K562 (cell line): ENCODE results near the gene PSORS1C2.

Source experiments
- CHD2 ChIP-seq: IDR thresholded peaks from 2 replicates; pipeline ENCODE4 v1.6.1; 2011; ENCODE audit warnings: low read depth, low read length
- CHD4 ChIP-seq: fragments of 200-600 bp; sonication (generic); IDR thresholded peaks from 3 replicates; pipeline ENCODE4 v1.6.1; 2012; ENCODE audit warnings: low read depth, mild to moderate bottlenecking, mixed read lengths, low read length, inconsistent platforms; ENCODE audit not compliant: insufficient read depth, insufficient replicate concordance, poor library complexity, severe bottlenecking
- HDAC3 ChIP-seq: fragments of 450-650 bp; IDR thresholded peaks from 2 replicates; pipeline ENCODE4 v1.6.1; 2018; ENCODE audit warnings: borderline replicate concordance, mild to moderate bottlenecking, moderate library complexity; ENCODE audit not compliant: partially characterized antibody
- RAD21 ChIP-seq, 2 experiments: fragments of 250-450 bp in 1 of 2; fragments of 450-650 bp in 1 of 2; sonication (Bioruptor Pico) in 1 of 2; formaldehyde crosslinking in 1 of 2; IDR thresholded peaks in 1 of 2; conservative IDR thresholded peaks in 1 of 2; 2 replicates each; pipeline versions ENCODE4 v1.4.0 to v1.8.0; 2020 to 2022; ENCODE audit warnings: mild to moderate bottlenecking in 2 of 2, moderate library complexity in 1 of 2
- TRIM28 ChIP-seq: fragments of 450-650 bp; IDR thresholded peaks from 2 replicates; pipeline ENCODE4 v1.6.1; 2017
- TF ChIP-seq, protein P1 (sequence below), 3 experiments: IDR thresholded peaks in 2 of 3; conservative IDR thresholded peaks in 1 of 3; 2 replicates each; pipeline ENCODE4 v1.5.1; 2011 to 2012; ENCODE audit warnings: low read length in 3 of 3, mild to moderate bottlenecking in 3 of 3, control low read depth in 2 of 3, improper control_type of control experiment in 1 of 3, inconsistent platforms in 1 of 3, low read depth in 1 of 3, mixed read lengths in 1 of 3, moderate library complexity in 1 of 3; ENCODE audit not compliant: insufficient read depth in 2 of 3
- TF ChIP-seq, protein P2 (sequence below), 2 experiments: fragments of 450-650 bp; formaldehyde crosslinking in 1 of 2; IDR thresholded peaks; 2 replicates each; pipeline versions ENCODE4 v1.4.0 to v1.6.1; 2014 to 2020; ENCODE audit warnings: mild to moderate bottlenecking in 2 of 2, borderline replicate concordance in 1 of 2, low read depth in 1 of 2
- TF ChIP-seq, protein P3 (sequence below): fragments of 450-650 bp; IDR thresholded peaks from 2 replicates; pipeline ENCODE4 v1.6.1; 2016; ENCODE audit warnings: missing biosample characterization, missing genetic modification characterization

DNA sequence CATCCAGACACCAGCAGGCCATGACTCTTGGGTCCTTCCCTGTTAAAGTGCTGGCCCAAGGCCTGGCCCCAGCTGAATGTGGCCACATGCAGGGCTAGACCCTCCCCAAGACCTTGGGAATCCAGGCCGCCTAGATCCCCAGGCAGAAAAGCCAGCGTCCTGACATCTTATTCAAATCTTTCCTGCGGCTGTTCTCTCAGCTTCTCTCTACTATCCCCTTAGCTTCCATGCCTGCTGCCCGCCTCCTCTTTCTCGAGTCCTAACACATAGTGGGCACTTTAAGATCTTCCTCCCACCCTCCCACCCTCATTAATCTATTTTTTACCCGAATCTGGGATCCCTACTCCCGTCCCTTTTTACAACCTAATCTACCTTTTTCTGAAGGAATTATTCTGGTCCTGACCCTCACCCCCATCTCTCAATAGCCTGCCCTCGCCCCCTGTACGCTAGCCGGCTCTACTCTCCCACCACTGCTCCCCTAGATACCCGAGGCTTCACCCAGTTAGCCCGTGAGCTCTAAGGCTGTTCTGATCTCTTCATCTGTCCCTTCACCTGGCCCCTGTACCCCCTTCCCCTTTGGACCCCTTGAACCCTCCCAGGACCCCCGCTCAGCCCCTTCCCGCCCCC lies 18.8 kb upstream of the PSORS1C2 start, which contains the start of gene CCHCR1:
- TF ChIP-seq, protein P1, sequence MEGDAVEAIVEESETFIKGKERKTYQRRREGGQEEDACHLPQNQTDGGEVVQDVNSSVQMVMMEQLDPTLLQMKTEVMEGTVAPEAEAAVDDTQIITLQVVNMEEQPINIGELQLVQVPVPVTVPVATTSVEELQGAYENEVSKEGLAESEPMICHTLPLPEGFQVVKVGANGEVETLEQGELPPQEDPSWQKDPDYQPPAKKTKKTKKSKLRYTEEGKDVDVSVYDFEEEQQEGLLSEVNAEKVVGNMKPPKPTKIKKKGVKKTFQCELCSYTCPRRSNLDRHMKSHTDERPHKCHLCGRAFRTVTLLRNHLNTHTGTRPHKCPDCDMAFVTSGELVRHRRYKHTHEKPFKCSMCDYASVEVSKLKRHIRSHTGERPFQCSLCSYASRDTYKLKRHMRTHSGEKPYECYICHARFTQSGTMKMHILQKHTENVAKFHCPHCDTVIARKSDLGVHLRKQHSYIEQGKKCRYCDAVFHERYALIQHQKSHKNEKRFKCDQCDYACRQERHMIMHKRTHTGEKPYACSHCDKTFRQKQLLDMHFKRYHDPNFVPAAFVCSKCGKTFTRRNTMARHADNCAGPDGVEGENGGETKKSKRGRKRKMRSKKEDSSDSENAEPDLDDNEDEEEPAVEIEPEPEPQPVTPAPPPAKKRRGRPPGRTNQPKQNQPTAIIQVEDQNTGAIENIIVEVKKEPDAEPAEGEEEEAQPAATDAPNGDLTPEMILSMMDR (IDR thresholded peaks at IDR 0.05 in 2 of 3, conservative IDR thresholded peaks at IDR 0.05 in 1 of 3; ENCODE audit: insufficient read depth in 2 of 3, low read depth in 1 of 3, low read length in 3 of 3): no peak
- TF ChIP-seq, protein P2, sequence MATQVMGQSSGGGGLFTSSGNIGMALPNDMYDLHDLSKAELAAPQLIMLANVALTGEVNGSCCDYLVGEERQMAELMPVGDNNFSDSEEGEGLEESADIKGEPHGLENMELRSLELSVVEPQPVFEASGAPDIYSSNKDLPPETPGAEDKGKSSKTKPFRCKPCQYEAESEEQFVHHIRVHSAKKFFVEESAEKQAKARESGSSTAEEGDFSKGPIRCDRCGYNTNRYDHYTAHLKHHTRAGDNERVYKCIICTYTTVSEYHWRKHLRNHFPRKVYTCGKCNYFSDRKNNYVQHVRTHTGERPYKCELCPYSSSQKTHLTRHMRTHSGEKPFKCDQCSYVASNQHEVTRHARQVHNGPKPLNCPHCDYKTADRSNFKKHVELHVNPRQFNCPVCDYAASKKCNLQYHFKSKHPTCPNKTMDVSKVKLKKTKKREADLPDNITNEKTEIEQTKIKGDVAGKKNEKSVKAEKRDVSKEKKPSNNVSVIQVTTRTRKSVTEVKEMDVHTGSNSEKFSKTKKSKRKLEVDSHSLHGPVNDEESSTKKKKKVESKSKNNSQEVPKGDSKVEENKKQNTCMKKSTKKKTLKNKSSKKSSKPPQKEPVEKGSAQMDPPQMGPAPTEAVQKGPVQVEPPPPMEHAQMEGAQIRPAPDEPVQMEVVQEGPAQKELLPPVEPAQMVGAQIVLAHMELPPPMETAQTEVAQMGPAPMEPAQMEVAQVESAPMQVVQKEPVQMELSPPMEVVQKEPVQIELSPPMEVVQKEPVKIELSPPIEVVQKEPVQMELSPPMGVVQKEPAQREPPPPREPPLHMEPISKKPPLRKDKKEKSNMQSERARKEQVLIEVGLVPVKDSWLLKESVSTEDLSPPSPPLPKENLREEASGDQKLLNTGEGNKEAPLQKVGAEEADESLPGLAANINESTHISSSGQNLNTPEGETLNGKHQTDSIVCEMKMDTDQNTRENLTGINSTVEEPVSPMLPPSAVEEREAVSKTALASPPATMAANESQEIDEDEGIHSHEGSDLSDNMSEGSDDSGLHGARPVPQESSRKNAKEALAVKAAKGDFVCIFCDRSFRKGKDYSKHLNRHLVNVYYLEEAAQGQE (IDR thresholded peaks at IDR 0.05; ENCODE audit: borderline replicate concordance): no peak
- TF ChIP-seq, protein P2 (CRISPR knock-in tag; IDR thresholded peaks at IDR 0.05; ENCODE audit: low read depth): no peak
- TF ChIP-seq CHD2: no peak
- TF ChIP-seq TRIM28: no peak
- no peak for TF ChIP-seq CHD4
- no peak for TF ChIP-seq RAD21 (CRISPR knock-in tag; conservative IDR thresholded peaks at IDR 0.05 in 1 of 2, IDR thresholded peaks at IDR 0.05 in 1 of 2)
- TF ChIP-seq, protein P3, sequence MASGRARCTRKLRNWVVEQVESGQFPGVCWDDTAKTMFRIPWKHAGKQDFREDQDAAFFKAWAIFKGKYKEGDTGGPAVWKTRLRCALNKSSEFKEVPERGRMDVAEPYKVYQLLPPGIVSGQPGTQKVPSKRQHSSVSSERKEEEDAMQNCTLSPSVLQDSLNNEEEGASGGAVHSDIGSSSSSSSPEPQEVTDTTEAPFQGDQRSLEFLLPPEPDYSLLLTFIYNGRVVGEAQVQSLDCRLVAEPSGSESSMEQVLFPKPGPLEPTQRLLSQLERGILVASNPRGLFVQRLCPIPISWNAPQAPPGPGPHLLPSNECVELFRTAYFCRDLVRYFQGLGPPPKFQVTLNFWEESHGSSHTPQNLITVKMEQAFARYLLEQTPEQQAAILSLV (tag): no peak
- TF ChIP-seq HDAC3: no peak
